DMS114 treated with DMSO at 0.1 percent for 48 hours (cell line): Measurements from ENCODE around the gene ABCA4.
"Not testable (repeated sequence)": the region's sequence is repeated elsewhere in the genome, so short reads cannot be mapped to it uniquely, and the experiment has no call there.

Experiments
- DNase-seq: peaks from one replicate; lab custom pipeline; 2025; ENCODE audit not compliant: unreplicated experiment; lab: John Stamatoyannopoulos, UW

ABCA4 gene

GRCh38 chr1:94011129-94011528 is 109.8 kb downstream of the ABCA4 start:
- DNase-seq, result no peak

- DNase-seq, result no peak
Measured at GRCh38 chr1:94009304-94009703, 111.6 kb downstream of the ABCA4 start.

GRCh38 chr1:94006604-94007003 is 114.3 kb downstream of the ABCA4 start:
- no peak for DNase-seq

- DNase-seq, result no peak
Measured at GRCh38 chr1:94004924-94005323, 116.0 kb downstream of the ABCA4 start.

GRCh38 chr1:94002046-94002787 is 118.7 kb downstream of the ABCA4 start:
- DNase-seq, result no peak

- no peak for DNase-seq
Measured at GRCh38 chr1:94001397-94002045, 119.4 kb downstream of the ABCA4 start.

- DNase-seq, result no peak
Measured at GRCh38 chr1:94000510-94001282, 120.3 kb downstream of the ABCA4 start.

GRCh38 chr1:93999840-94000415 is 121.0 kb downstream of the ABCA4 start:
- DNase-seq, result no peak

- not testable (repeated sequence) for DNase-seq
Measured at GRCh38 chr1:93998532-93998931, 122.4 kb downstream of the ABCA4 start.

GRCh38 chr1:93997756-93998155 is 123.2 kb downstream of the ABCA4 start:
- no peak for DNase-seq

GRCh38 chr1:93995837-93996536 is 125.0 kb downstream of the ABCA4 start:
- DNase-seq, result no peak

GRCh38 chr1:93993731-93994130 is 127.2 kb downstream of the ABCA4 start:
- no peak for DNase-seq

- no peak for DNase-seq
Measured at GRCh38 chr1:93992954-93993353, 128.0 kb downstream of the ABCA4 start.

- no peak for DNase-seq
Measured at GRCh38 chr1:93992190-93992589, 128.8 kb downstream of the ABCA4 start.

- no peak for DNase-seq
Measured at GRCh38 chr1:93991271-93991670, 129.7 kb downstream of the ABCA4 start.

GRCh38 chr1:93990477-93990876 is 130.5 kb downstream of the ABCA4 start:
- DNase-seq, result not testable (repeated sequence)

- DNase-seq, result no peak
Measured at GRCh38 chr1:93990010-93990409, 130.9 kb downstream of the ABCA4 start.

GRCh38 chr1:93989601-93990000 is 131.3 kb downstream of the ABCA4 start:
- DNase-seq, result no peak

GRCh38 chr1:93988634-93989350 is 132.2 kb downstream of the ABCA4 start:
- no peak for DNase-seq

GRCh38 chr1:93981274-93981667 is 139.7 kb downstream of the ABCA4 start:
- no peak for DNase-seq
